ENCODE data around the gene NEDD4L.

Gene NEDD4L

DNA sequence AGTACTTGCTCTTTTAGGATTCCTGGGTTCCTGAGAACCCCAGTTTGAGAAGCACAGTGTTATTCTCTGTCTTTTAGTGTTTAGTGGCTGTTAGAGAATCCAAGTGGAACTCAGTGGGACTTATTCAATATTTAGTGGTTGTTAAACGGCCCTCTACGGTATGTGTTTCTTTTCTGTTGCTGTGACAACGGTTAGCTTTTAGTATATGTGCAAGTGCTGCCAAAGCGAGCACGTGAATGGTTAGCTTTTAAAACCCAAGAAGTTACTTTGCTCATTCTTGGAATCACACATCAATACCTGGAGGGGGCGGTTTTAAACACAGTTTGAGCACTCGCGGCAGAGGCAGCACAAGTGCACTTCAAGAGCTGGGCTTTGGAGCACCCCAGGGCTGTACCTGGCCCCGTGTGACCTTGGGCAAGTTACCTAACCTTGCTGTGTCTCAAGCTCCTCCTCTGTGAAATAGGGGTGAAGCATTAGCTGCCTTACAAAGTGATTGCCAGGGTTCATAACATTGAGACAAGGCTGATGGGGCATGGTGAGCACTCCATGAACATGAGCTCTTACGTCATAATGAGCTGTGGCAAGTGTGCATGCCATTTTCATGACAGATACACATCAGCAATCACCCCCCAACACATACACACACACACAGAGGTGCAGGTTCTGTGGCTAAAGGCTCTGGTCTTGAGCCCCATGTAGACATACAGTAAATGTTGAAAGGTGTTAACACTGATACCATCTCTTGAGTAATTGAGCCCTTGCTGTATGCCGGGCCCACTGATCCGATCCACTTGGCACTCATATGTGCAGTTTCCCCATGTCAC lies 350.8 kb downstream of the NEDD4L start:
- DNase-seq (ENCODE audit: extremely low spot score, insufficient read length, low read depth), result no peak
- FAIRE-seq, result no peak

DNA sequence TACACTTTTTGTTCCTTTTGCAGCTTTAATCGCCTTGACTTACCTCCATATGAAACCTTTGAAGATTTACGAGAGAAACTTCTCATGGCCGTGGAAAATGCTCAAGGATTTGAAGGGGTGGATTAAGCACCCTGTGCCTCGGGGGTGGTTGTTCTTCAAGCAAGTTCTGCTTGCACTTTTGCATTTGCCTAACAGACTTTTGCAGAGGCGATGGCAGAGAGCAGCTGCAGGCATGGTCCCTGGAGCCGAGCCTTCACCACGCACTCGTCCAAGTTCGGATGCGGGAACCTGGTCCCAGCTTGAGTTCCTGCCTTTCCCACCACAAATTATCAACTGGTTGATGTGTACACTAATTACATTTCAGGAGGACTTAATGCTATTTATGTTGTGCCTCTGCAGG lies 352.1 kb downstream of the NEDD4L start:
- DNase-seq (ENCODE audit: extremely low spot score, insufficient read length, low read depth) (no peak), FAIRE-seq (no peak)

DNA sequence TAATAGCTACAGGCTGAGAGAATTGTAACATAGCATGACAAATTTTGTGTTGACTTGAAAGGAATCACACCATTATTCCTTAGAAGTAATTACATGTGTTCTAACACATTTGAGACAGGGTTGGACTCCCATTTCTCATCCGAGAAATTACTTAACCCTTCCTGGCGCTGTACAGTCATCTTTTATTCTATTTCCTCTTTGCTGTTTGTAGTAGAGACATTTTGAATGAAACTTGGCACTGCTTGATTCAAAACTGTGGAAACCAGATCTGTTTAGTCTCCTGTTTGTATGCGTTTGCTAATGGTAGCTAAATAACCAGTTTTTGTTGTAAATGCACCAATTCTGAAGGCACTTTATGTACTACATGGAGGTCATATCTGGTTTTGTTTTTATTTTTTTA lies 352.9 kb downstream of the NEDD4L start:
- DNase-seq (ENCODE audit: extremely low spot score, insufficient read length, low read depth), result no peak
- no peak for FAIRE-seq

GRCh38 chr18:58397385-58398132 lies 353.5 kb downstream of the NEDD4L start:
- no peak for DNase-seq (ENCODE audit: extremely low spot score, insufficient read length, low read depth)

GRCh38 chr18:58398648-58399398 lies 354.8 kb downstream of the NEDD4L start:
- no peak for FAIRE-seq
- no peak for DNase-seq (ENCODE audit: extremely low spot score, insufficient read length, low read depth)

More at GRCh38 chr18:58397385-58398132, 353.5 kb downstream of the NEDD4L start:
- FAIRE-seq, result no peak

DNA sequence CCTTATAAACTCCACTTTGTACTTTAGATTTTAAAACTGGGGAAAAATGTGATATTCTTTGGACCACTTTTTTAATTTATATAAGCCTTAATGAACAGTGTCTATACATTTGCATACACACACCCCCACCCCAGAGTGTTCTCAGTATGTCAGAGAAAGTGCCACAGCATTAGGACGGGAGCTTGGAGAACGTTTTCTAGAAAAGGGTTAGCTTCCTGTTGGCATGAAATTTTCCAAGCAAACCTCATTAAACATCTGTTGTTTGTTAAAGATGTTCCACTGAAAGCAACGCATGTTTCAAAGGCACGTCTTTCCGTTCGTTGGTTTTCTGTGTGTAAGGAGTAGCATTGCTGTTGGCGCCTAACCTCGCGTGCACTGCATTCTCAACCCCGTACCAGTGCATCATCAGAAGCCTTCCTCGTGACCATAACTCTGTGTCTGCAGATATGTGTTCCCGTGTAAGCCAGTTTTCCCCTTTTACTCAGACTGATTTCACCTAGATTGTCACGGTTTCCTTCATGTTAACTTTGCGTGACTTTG lies 356.4 kb downstream of the NEDD4L start:
- FAIRE-seq (no peak), DNase-seq (ENCODE audit: extremely low spot score, insufficient read length, low read depth) (no peak)

- no peak for FAIRE-seq
- DNase-seq (ENCODE audit: extremely low spot score, insufficient read length, low read depth), result no peak
These were observed 357.2 kb downstream of the NEDD4L start for GRCh38 chr18:58401191-58401590.

DNA sequence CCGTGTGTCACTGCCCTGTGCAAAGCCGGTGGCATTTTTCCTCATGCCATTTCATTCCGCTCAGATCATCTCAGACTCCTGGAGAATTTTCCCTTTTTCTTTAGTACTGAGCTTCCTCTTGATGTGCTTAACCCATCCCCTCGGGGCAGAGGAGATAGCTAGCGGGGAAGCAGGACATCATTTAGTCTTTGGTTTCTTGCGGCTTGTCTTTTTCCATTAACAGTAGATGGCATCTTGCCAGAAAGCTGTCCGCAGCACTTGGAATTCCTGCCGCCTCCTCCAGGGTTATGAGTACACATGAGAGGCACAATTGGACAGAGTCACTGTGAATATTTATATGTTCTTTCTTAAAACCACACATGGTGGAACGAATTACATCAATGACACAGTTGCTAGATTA lies 358.2 kb downstream of the NEDD4L start:
- no peak for DNase-seq (ENCODE audit: extremely low spot score, insufficient read length, low read depth)
- no peak for FAIRE-seq

- FAIRE-seq (no peak), DNase-seq (ENCODE audit: extremely low spot score, insufficient read length, low read depth) (no peak)
These were observed 359.1 kb downstream of the NEDD4L start for GRCh38 chr18:58402951-58403702.

DNA sequence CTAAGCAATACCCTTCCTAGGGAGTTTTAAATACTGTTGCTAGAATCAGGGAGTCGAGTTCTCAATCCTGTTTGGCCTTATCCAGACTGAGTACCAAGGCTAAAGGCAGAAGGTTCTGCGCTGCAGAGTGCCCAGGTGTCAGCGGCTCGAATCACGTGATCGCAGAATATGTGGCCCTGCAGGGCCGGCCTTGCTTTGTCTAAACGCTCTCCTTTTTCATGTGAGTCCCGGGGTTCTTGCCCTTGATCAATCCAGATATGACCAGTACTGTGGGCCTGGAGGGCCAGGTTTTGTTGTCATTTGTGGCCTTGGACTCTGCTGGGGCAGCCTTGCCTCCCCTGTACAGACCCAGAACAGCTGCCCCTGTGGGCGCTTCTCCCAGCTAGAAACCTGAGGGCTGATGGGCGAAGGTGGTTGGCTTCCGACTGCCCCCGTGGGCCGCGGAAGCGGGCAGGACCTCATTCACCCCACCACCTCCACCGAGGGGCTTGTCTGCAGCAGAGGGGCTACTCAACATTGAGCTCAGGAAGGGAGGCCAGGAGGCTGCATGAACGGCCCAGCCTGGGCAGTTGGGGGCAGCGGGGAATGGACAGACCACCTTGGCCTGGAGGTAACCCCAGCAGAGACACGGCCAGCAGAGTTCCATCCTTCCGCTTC lies 359.9 kb downstream of the NEDD4L start:
- no peak for FAIRE-seq
- no peak for DNase-seq (ENCODE audit: extremely low spot score, insufficient read length, low read depth)

DNA sequence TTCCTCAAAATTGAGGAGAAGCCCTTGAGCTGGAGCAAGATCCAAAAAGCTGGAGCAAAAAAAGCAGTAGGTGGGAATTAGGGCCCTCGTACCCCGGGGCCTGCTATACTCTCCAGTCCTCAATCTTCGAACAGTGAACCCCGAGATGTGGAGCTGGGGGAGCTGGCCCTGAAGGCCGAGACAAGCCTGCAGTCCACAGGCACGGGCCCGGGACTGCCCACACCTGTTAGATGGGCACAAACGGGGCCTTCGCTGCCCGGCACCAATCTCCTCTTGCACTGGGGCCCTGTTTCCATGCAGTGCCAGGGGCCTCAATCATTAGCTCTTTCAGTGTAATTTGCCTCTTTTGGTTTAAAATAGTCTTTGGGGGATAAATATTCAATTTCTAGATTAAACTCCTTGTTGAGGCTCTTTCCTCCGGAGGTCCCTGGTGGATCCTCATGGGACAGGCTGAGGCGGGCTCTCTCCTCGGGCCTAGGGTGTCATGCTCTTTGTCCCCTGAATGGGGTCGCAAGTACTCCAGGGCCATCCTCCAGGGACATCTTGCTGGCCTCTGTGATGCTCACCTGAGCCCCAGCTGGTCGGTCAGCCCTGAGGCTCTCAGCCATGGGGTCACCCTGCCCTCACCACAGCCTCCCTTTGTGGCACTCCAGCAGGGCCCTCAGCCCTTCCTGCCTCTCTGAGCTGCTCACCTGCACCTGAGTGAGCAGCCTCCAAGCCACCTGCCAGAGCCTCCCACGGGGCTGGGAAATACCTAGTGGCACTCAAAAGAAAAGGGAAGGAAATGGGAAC lies 361.3 kb downstream of the NEDD4L start:
- no peak for FAIRE-seq
- DNase-seq (ENCODE audit: extremely low spot score, insufficient read length, low read depth), result no peak

- FAIRE-seq, result no peak
- DNase-seq (ENCODE audit: extremely low spot score, insufficient read length, low read depth), result no peak
These were observed 363.2 kb downstream of the NEDD4L start for GRCh38 chr18:58407263-58407648.

- FAIRE-seq (no peak), DNase-seq (ENCODE audit: extremely low spot score, insufficient read length, low read depth) (no peak)
These were observed 363.8 kb downstream of the NEDD4L start for GRCh38 chr18:58407649-58408407.

DNA sequence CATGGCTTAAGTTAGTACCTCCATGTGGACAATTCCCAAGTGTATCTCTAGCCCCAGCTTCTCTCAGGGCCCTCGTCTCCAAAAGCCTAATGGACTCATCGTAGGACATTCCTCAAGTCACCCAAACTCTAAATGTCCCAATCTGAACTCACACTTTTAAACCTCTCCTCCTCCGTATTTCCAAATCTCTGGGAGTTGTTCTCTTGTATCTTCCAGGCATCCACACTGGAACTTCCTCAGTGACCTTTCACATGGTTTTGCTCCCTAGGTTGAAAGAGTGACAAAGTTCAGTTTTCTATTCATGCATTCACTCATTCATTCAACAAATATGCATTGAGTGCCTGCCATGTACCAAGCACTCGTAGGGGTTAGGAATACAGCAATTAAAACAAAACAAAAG lies 364.6 kb downstream of the NEDD4L start:
- DNase-seq (ENCODE audit: extremely low spot score, insufficient read length, low read depth), result no peak
- no peak for FAIRE-seq

GRCh38 chr18:58409802-58410445 lies 365.9 kb downstream of the NEDD4L start:
- FAIRE-seq (no peak), DNase-seq (ENCODE audit: extremely low spot score, insufficient read length, low read depth) (no peak)

DNA sequence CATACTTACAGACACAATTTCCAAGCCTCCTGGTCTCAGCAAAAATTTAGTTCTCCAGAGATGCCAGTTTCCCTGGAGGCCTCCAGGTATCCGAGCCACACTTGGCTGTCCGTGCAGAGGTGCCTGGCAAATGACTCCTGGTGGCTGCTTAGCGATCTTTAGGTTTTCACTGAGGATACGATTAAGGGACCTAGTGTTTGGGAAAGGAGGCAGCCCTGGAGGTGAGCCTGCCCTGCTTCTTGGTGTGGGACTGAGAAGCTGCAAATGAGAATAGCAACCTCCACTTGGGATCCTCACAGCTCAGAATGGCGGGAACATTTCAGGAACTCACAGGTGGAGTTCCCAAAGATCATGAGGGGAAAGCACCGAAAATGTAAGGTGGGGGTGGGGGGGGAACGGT lies 367.3 kb downstream of the NEDD4L start:
- no peak for DNase-seq (ENCODE audit: extremely low spot score, insufficient read length, low read depth)

More for the DNA sequence above, 367.3 kb downstream of the NEDD4L start:
- FAIRE-seq, result no peak
